ENCODE measurements around the gene STX3.

The STX3 gene

GRCh38 chr11:59729834-59730233 lies 25.3 kb upstream of the STX3 start:
- TF ChIP-seq CTCF (IDR thresholded peaks at IDR 0.05; ENCODE audit: insufficient read depth, low read length), result no peak
- TF ChIP-seq SPI1 (IDR thresholded peaks at IDR 0.05; ENCODE audit: borderline replicate concordance, low read depth), result no peak
- TF ChIP-seq REST (IDR thresholded peaks at IDR 0.05; ENCODE audit: insufficient replicate concordance, low read depth), result no peak
- TF ChIP-seq GABPA (IDR thresholded peaks at IDR 0.05; ENCODE audit: low read depth), result no peak
- no peak for TF ChIP-seq POLR2AphosphoS5 (IDR thresholded peaks at IDR 0.05; ENCODE audit: low read depth)
- peak; percentile 18 to 35 for DNase-seq (ENCODE audit: low read depth in 1 of 2, low spot score in 1 of 2)
- peak overlapping the region; percentile 65 for H3K27ac ChIP-seq (replicated peaks)
- H3K27me3 ChIP-seq (ENCODE audit: insufficient read depth, poor library complexity, severe bottlenecking), result no peaks in the 10 kb centered on the region
- H3K4me3 ChIP-seq (replicated peaks; ENCODE audit: insufficient read depth, low read length), result no peak overlapping the region

GRCh38 chr11:59730896-59731565 lies 24.1 kb upstream of the STX3 start:
- Histone ChIP-seq H3K27me3 (ENCODE audit: insufficient read depth, poor library complexity, severe bottlenecking) (no peaks in the 10 kb centered on the region), H3K27ac (replicated peaks) (0 out of 2 replicates have a peak overlapping the region, but pooled peaks have one; percentile 1), H3K4me3 (replicated peaks; ENCODE audit: insufficient read depth, low read length) (no peak overlapping the region)
- no peak for TF ChIP-seq REST (IDR thresholded peaks at IDR 0.05; ENCODE audit: insufficient replicate concordance, low read depth)
- no peak for TF ChIP-seq GABPA (IDR thresholded peaks at IDR 0.05; ENCODE audit: low read depth)
- no peak for TF ChIP-seq CTCF (IDR thresholded peaks at IDR 0.05; ENCODE audit: insufficient read depth, low read length)
- no peak for TF ChIP-seq SPI1 (IDR thresholded peaks at IDR 0.05; ENCODE audit: borderline replicate concordance, low read depth)
- no peak for TF ChIP-seq POLR2AphosphoS5 (IDR thresholded peaks at IDR 0.05; ENCODE audit: low read depth)
- DNase-seq (ENCODE audit: low read depth in 1 of 2, low spot score in 1 of 2), result no peak

GRCh38 chr11:59746111-59746510 lies 9.1 kb upstream of the STX3 start:
- no peaks in the 10 kb centered on the region for H3K27me3 ChIP-seq (ENCODE audit: insufficient read depth, poor library complexity, severe bottlenecking)
- no peak overlapping the region for H3K4me3 ChIP-seq (replicated peaks; ENCODE audit: insufficient read depth, low read length)
- no peak for DNase-seq (ENCODE audit: low read depth in 1 of 2, low spot score in 1 of 2)
- no peak for TF ChIP-seq POLR2AphosphoS5 (IDR thresholded peaks at IDR 0.05; ENCODE audit: low read depth)
- no peak for TF ChIP-seq CTCF (IDR thresholded peaks at IDR 0.05; ENCODE audit: insufficient read depth, low read length)
- TF ChIP-seq SPI1 (IDR thresholded peaks at IDR 0.05; ENCODE audit: borderline replicate concordance, low read depth), result no peak
- TF ChIP-seq REST (IDR thresholded peaks at IDR 0.05; ENCODE audit: insufficient replicate concordance, low read depth), result no peak
- no peak for TF ChIP-seq GABPA (IDR thresholded peaks at IDR 0.05; ENCODE audit: low read depth)
- H3K27ac ChIP-seq (replicated peaks), result no peak overlapping the region

Measured in HL-60 (cell line).